Suprapubic skin (tissue), 4 donors: ENCODE measurements around the gene NSUN3. TPM values are rescaled to one million over a fixed set of nuclear protein-coding genes. Genes with fewer than 3 reads are reported as not detected.

Experiments used
- DNase-seq, 2 donors: peaks; one replicate each; pipeline ENCODE4 v3.0.0-alpha.2; 2019; ENCODE audit warnings: low spot score in 2 of 2
- H3K27ac ChIP-seq: fragments of 200-600 bp; sonication (generic); one replicate; pipeline ENCODE4 v1.5.1; 2019
- H3K27me3 ChIP-seq: fragments of 200-600 bp; sonication (generic); one replicate; pipeline ENCODE4 v1.5.1; 2019
- H3K36me3 ChIP-seq: fragments of 200-600 bp; sonication (generic); one replicate; pipeline ENCODE4 v1.5.1; 2019
- H3K4me1 ChIP-seq: fragments of 200-600 bp; sonication (generic); one replicate; pipeline ENCODE4 v1.5.1; 2019
- H3K4me3 ChIP-seq: fragments of 200-600 bp; sonication (generic); one replicate; pipeline ENCODE4 v1.5.1; 2019; ENCODE audit warnings: mild to moderate bottlenecking
- H3K9me3 ChIP-seq: fragments of 200-600 bp; sonication (generic); one replicate; pipeline ENCODE4 v1.5.1; 2019
- CTCF ChIP-seq, 2 donors: fragments of 200-600 bp in 1 of 2; fragments of 450-650 bp in 1 of 2; sonication (generic) in 1 of 2; IDR thresholded peaks; one replicate each; pipeline ENCODE4 v1.5.1; 2016 to 2019; ENCODE audit warnings: antibody characterized with exemption in 2 of 2, mild to moderate bottlenecking in 1 of 2, moderate library complexity in 1 of 2
- EP300 ChIP-seq: sonication (generic); formaldehyde crosslinking; IDR thresholded peaks from one replicate; pipeline ENCODE4 v1.6.1; 2017; ENCODE audit warnings: antibody characterized with exemption
- POLR2A ChIP-seq, 2 donors: fragments of 450-650 bp; IDR thresholded peaks; one replicate each; pipeline ENCODE4 v1.6.1; 2017; ENCODE audit warnings: antibody characterized with exemption in 2 of 2, mild to moderate bottlenecking in 2 of 2, moderate library complexity in 2 of 2
- POLR2AphosphoS5 ChIP-seq, 3 donors: sonication (generic); formaldehyde crosslinking; IDR thresholded peaks; one replicate each; pipeline ENCODE4 v1.6.1; 2017; ENCODE audit warnings: antibody characterized with exemption in 3 of 3
- WGBS: methylation state at CpG from one replicate; pipeline ENCODE4 v1.1.5; 2018; 5-methylcytosine and 5-hydroxymethylcytosine counted together
- total RNA-seq, 4 donors: library from RNA; depleted of rRNA; stranded (reverse); fragments of >200 nt; gene quantifications; one replicate each; pipeline ENCODE4 v1.1.0, GENCODE V29; 2016

The NSUN3 gene
- total RNA-seq, 4 donors from 2014 or later: 6.8 to 18.6 (median 8.9) TPM

DNA sequence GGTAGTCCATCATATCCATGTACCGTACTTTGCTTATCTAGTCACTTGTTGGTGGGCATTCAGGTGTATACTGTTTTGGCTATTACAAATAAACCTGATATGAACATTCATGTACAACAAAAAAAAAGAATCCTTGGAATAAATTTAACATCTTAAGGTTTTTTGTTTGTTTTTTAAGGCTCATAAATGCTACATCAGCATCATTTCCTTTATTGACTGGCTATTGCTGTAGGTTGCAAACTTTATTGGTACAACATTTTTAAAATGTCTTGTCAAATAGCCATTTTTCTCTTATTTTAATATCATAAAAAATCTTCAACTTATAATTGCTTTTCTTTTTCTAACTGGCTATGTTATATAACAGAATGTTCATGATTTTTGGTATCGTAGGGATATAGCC is 16.3 kb upstream of the NSUN3 start:
- no peak overlapping the region for H3K27ac ChIP-seq
- H3K36me3 ChIP-seq: peaks cover 29% of the 10 kb centered on the region
- DNase-seq: no peak
- TF ChIP-seq POLR2A (IDR thresholded peaks at IDR 0.05) (no peak), EP300 (no peak), CTCF (IDR thresholded peaks at IDR 0.05) (no peak), POLR2AphosphoS5 (IDR thresholded peaks at IDR 0.05) (no peak)
- H3K27me3 ChIP-seq: no peaks in the 10 kb centered on the region
- H3K9me3 ChIP-seq: no peaks in the 10 kb centered on the region
- H3K4me3 ChIP-seq: no peak overlapping the region
- WGBS: 96% methylated on average over 2 of the region's 2 CpGs
- H3K4me1 ChIP-seq: no peaks in the 10 kb centered on the region

DNA sequence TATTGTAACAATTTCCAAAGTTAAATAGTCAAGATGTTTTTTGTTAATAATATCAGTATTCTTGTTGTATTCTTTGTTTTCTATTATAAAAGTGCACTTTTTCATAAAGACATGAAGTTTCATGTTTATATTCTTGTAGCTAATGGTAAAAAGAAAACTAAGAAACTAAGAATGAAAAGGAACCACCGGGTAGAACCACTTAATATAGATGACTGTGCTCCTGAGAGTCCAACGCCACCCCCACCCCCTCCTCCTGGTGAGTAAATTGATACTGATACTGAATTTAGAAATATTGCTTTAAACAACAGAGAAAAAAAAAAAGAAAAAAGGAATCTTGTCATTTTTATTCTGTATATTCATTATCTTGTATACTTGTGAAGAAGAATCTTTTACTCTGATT is 13.6 kb upstream of the NSUN3 start:
- 89% methylated on average over 2 of the region's 2 CpGs for whole genome bisulfite sequencing
- peaks cover 18% of the 10 kb centered on the region for H3K36me3 ChIP-seq
- no peaks in the 10 kb centered on the region for H3K9me3 ChIP-seq
- no peak overlapping the region for H3K4me3 ChIP-seq
- no peaks in the 10 kb centered on the region for H3K4me1 ChIP-seq
- no peaks in the 10 kb centered on the region for H3K27me3 ChIP-seq
- no peak for DNase-seq
- TF ChIP-seq CTCF (IDR thresholded peaks at IDR 0.05) (no peak), POLR2AphosphoS5 (IDR thresholded peaks at IDR 0.05) (no peak), POLR2A (IDR thresholded peaks at IDR 0.05) (no peak), EP300 (no peak)
- no peak overlapping the region for H3K27ac ChIP-seq

DNA sequence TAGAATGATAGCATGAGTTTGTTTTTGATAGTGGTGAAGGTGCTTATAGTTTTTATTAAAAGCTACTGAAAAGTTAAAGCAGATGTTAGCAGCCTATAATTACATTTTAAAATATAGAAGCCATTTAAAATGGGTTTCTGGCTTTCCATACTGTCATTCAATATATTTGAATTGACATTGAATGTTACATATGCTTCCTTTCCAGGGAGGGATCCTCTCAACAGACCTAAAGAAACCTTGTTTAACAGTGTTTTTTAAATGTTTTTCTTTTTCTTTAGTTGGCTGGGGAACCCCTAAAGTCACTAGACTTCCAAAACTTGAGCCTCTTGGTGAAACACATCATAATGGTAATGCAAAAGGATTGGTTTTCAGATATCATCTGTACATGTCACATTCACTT is 12.3 kb upstream of the NSUN3 start:
- H3K36me3 ChIP-seq: peaks cover 8% of the 10 kb centered on the region
- DNase-seq: no peak
- H3K27me3 ChIP-seq: no peaks in the 10 kb centered on the region
- H3K4me3 ChIP-seq: no peak overlapping the region
- no peaks in the 10 kb centered on the region for H3K9me3 ChIP-seq
- TF ChIP-seq EP300: no peak
- TF ChIP-seq CTCF (IDR thresholded peaks at IDR 0.05): no peak
- no peak for TF ChIP-seq POLR2AphosphoS5 (IDR thresholded peaks at IDR 0.05)
- no peak for TF ChIP-seq POLR2A (IDR thresholded peaks at IDR 0.05)
- no peak overlapping the region for H3K27ac ChIP-seq
- H3K4me1 ChIP-seq: no peaks in the 10 kb centered on the region

DNA sequence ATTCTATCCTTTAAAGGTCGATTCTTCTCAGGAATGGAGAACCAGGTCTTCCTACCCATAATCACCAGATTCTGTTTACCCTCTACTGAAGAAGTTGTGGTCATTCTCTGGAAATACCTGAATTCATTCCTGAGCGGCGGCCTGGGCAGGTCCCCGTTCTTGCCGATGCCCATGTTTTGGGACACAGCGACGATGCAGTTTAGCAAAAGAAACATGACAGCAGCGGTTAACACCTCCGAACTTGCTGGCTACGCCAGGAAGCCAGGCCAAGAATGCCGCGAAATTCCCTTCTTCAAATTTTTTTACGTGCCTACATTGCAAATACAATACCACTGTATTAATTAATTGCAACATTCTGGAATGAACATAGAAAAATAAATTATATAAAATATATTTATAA is 1.6 kb upstream of the NSUN3 start:
- 95% methylated on average over 13 of the region's 13 CpGs for WGBS
- H3K9me3 ChIP-seq: no peaks in the 10 kb centered on the region
- H3K4me1 ChIP-seq: peaks cover 28% of the 10 kb centered on the region
- no peak overlapping the region for H3K4me3 ChIP-seq
- no peak for TF ChIP-seq POLR2A (IDR thresholded peaks at IDR 0.05)
- no peak for TF ChIP-seq CTCF (IDR thresholded peaks at IDR 0.05)
- TF ChIP-seq EP300: no peak
- no peak for TF ChIP-seq POLR2AphosphoS5 (IDR thresholded peaks at IDR 0.05)
- no peaks in the 10 kb centered on the region for H3K27me3 ChIP-seq
- H3K36me3 ChIP-seq: peaks cover 9% of the 10 kb centered on the region
- DNase-seq: no peak
- no peak overlapping the region for H3K27ac ChIP-seq

DNA sequence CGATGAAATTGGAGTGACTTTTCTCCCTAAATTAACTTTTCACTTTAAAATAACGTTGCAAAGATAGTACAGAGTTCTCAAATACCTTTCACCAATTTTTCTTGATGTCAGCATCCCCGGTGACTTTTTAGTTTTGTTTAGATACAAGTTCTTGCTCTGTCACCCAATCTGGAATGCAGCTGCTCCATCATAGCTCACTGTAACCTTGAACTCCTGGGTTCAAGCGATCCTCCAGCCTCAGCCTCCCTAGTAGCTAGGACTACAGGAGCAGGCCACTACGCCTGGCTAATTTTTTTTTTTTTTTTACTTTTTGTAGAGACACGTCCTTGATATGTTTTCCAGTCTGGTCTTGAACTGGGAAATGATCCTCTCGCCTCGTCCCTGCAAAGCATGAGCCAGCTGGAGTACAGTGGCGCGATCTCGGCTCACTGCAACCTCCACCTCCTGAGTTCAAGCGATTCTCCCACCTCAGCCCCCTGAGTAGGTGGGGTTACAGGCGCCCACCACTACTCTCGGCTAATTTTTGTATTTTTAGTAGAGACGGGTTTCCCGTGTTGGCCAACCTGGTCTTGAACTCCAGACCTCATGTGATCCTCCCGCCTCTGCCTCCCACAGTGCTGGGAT is 747 bp downstream of the NSUN3 start:
- H3K4me1 ChIP-seq: peaks cover 28% of the 10 kb centered on the region
- 32% methylated on average over 17 of the region's 17 CpGs for WGBS
- DNase-seq: no peak

More for the DNA sequence above, 747 bp downstream of the NSUN3 start:
- Histone ChIP-seq H3K27ac (peak overlapping the region; percentile 97), H3K9me3 (no peaks in the 10 kb centered on the region), H3K27me3 (no peaks in the 10 kb centered on the region), H3K4me3 (peak overlapping the region; percentile 84), H3K36me3 (peaks cover 13% of the 10 kb centered on the region)
- TF ChIP-seq EP300: no peak
- no peak for TF ChIP-seq CTCF (IDR thresholded peaks at IDR 0.05)
- TF ChIP-seq POLR2AphosphoS5 (IDR thresholded peaks at IDR 0.05): no peak
- TF ChIP-seq POLR2A (IDR thresholded peaks at IDR 0.05): no peak
